NT2/D1 (cell line): ENCODE measurements around the gene STXBP3.

Experiments used
- SUZ12 ChIP-seq: IDR thresholded peaks from 2 replicates; pipeline ENCODE4 v1.6.1; 2011; ENCODE audit not compliant: insufficient read length, insufficient read depth; ENCODE audit errors: extremely low read depth
- YY1 ChIP-seq: IDR thresholded peaks from 2 replicates; pipeline ENCODE4 v1.6.1; 2011; ENCODE audit not compliant: insufficient read length, insufficient read depth

DNA sequence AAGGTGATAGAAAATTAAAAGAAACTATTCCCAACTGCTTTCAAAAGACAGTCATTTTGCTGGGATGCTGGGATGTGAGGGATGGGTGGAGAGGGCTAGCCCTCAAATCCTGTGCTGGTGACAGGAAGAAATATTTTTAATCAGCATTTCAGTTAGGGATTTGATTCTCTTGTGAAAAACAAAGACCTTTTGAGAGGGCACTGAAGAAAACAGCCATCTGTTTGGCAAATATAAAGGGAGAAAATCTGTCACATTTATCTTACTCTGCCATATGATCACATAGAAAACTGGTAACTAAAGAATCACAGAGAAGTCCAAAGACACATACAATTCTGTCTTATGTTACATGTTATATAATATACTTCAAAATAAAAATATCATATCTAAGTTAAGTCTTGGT lies 12.3 kb downstream of the STXBP3 start:
- TF ChIP-seq YY1 (no peak), SUZ12 (no peak)
